ENCODE data around the gene SLC10A4. TPM values are rescaled to one million over a fixed set of nuclear protein-coding genes. Genes with fewer than 3 reads are reported as not detected.
"Not testable (repeated sequence)": the region's sequence is repeated elsewhere in the genome, so short reads cannot be mapped to it uniquely, and the experiment has no call there.

The SLC10A4 gene, protein sequence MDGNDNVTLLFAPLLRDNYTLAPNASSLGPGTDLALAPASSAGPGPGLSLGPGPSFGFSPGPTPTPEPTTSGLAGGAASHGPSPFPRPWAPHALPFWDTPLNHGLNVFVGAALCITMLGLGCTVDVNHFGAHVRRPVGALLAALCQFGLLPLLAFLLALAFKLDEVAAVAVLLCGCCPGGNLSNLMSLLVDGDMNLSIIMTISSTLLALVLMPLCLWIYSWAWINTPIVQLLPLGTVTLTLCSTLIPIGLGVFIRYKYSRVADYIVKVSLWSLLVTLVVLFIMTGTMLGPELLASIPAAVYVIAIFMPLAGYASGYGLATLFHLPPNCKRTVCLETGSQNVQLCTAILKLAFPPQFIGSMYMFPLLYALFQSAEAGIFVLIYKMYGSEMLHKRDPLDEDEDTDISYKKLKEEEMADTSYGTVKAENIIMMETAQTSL
- total RNA-seq (under 1 TPM in 9 of 10 donors, not detected in 1; 0.15 to 0.61 (median 0.22) TPM), polyA plus RNA-seq (under 1 TPM; 0.10 to 0.37 TPM)
- long read RNA-seq, donor 1 = 0 reads
- long read RNA-seq, donor 2 = 0 reads
- long read RNA-seq, donor 3 = 0 reads

DNA sequence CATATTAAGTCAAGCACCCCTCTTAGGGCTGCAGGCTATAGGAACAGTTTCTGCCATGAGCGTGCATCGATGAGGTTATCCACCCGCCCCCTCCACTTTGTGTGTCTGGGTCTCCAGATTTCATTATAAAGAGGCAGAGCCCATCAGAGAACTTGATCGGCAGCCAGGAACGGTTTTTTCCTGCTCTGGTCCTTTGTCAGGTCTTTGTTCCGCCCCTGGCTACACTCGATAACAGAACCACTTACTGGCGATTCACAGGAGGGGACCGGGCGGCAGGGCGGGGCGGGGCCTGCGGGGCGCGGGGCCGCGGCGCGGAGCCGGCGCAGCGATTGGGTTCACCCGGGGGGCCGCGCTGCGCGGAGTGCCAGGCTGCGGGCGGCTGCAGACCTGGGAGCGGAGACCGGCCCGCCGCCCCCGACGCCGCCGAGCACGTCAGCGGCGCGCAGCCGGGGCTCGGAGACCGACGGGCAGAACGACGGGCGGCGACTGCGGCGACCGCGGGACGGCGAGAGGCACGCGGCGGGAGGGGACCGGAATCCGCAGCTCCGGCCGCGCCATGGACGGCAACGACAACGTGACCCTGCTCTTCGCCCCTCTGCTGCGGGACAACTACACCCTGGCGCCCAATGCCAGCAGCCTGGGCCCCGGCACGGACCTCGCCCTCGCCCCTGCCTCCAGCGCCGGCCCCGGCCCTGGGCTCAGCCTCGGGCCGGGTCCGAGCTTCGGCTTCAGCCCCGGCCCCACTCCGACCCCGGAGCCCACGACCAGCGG is at the start of gene SLC10A4:
TSS of gene SLC10A4 (plus strand) at position 338 of the 771 bp plus-strand sequence. CDS start at position 557, 219 bp downstream.
- DNase-seq (no peak), ATAC-seq (peak in 3 of 8 donors; percentile 34 to 50 (median 44))
- Histone ChIP-seq H3K4me3 (peak within 1 kb of the TSS in 9 of 10 donors; percentile 29 to 51 (median 38)), H3K27ac (no peak within 1 kb of the TSS), H3K4me1 (peaks cover 0 to 24% (median 8%) of the 10 kb centered on the region in 9 donors), H3K27me3 (peaks cover 0 to 78% (median 63%) of the 10 kb centered on the region in 7 donors), H3K36me3 (no peaks in the 10 kb centered on the region), H3K9me3 (no peaks in the 10 kb centered on the region)
- TF ChIP-seq, protein P1, sequence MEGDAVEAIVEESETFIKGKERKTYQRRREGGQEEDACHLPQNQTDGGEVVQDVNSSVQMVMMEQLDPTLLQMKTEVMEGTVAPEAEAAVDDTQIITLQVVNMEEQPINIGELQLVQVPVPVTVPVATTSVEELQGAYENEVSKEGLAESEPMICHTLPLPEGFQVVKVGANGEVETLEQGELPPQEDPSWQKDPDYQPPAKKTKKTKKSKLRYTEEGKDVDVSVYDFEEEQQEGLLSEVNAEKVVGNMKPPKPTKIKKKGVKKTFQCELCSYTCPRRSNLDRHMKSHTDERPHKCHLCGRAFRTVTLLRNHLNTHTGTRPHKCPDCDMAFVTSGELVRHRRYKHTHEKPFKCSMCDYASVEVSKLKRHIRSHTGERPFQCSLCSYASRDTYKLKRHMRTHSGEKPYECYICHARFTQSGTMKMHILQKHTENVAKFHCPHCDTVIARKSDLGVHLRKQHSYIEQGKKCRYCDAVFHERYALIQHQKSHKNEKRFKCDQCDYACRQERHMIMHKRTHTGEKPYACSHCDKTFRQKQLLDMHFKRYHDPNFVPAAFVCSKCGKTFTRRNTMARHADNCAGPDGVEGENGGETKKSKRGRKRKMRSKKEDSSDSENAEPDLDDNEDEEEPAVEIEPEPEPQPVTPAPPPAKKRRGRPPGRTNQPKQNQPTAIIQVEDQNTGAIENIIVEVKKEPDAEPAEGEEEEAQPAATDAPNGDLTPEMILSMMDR (IDR thresholded peaks at IDR 0.05) = no peak
- WGBS, 2 donors = 1 to 3% methylated on average over 54 to 85 of the region's 85 CpGs
- intact Hi-C loops (cut with DNase I) = no loop called here

DNA sequence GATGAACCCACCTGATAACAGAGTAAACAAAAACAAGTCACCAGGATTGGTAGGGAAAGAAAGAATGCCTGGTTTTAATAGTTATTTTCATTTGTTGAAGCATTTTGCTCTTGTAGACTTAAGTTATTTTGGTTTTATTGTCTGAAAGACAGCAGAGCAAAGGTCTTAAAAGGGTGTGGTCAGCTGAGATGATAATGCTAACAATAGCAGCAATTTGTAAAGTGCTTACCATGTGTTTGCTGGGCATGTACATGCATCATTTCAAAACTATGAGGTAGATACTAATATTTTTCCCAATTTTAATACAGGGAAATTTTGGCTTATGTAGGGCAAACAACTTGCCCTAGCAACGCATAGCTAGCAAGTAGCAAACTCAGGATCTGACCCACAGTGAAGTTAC is 46.8 kb upstream of the SLC10A4 start:
- Histone ChIP-seq H3K27ac (no peak overlapping the region), H3K27me3 (no peaks in the 10 kb centered on the region), H3K36me3 (no peaks in the 10 kb centered on the region), H3K4me3 (no peak overlapping the region), H3K4me1 (peaks cover 0 to 13% (median 4%) of the 10 kb centered on the region in 9 donors), H3K9me3 (no peaks in the 10 kb centered on the region)
- 89 to 100% methylated on average over 1 of the region's 1 CpG for WGBS, 2 donors
- TF ChIP-seq, protein P1 (IDR thresholded peaks at IDR 0.05) = no peak
- DNase-seq (no peak), ATAC-seq (no peak)
- intact Hi-C loops (cut with DNase I) = loop anchor here in 1 of 10 donors (10.0 kb wide), 1 partner anchor 98 kb away; no protein-coding TSS in a partner anchor

DNA sequence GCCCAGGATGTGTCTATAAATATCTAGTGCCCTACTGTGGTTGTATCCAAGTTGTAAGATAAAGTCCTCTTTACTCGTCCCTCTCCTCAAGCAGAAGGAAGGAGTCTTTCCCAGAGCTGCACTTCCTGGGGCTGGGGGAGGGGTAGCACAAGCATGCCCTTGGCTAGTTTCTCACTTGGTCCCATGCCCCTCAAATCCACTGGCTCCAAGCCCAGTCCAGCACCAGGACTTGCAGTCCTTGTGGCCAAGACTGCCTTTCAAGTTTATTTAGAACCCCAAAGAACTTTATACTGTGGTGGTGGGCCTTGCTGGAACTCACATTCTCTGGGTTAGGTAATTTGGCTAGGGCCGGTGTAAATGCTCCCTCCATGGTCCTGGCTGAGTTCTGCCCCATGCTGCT is 43.2 kb upstream of the SLC10A4 start:
- TF ChIP-seq, protein P1 (IDR thresholded peaks at IDR 0.05) = no peak
- H3K27ac ChIP-seq = no peak overlapping the region
- WGBS, 2 donors = 53 to 56% methylated on average over 2 of the region's 2 CpGs
- DNase-seq = no peak
- no peak overlapping the region for H3K4me3 ChIP-seq
- peak in 2 of 8 donors; percentile 29 to 31 for ATAC-seq
- no peaks in the 10 kb centered on the region for H3K9me3 ChIP-seq
- intact Hi-C loops (cut with DNase I) = loop anchor here in 2 of 10 donors (10.0 kb wide), 3 partner anchors 95 to 525 kb away; no protein-coding TSS in a partner anchor
- H3K36me3 ChIP-seq = no peaks in the 10 kb centered on the region
- no peaks in the 10 kb centered on the region for H3K27me3 ChIP-seq
- peaks cover 0 to 13% (median 4%) of the 10 kb centered on the region in 9 donors for H3K4me1 ChIP-seq

DNA sequence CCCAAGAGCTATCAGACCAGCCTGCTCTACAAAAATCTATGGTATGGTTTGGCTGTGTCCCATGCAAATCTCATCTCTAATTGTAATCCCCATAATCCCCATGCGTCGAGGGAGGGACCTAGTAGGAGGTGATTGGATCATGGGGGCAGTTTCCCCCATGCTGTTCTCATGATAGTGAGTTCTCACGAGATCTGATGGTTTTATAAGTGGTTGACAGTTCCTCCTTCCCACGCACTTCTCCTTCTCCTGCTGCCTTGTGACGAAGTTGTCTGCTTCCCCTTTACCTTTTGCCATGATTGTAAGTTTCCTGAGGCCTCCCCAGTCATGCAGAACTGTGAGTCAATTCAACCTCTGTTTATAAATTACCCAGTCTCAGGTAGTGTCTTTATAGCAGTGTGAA is 42.2 kb upstream of the SLC10A4 start:
- DNase-seq, H3K9me3 ChIP-seq, H3K27ac ChIP-seq, ATAC-seq, H3K27me3 ChIP-seq, H3K4me3 ChIP-seq, H3K36me3 ChIP-seq: not testable (repeated sequence)
- intact Hi-C loops (cut with DNase I) = loop anchor here in 1 of 10 donors (10.0 kb wide), 2 partner anchors 104 to 524 kb away; no protein-coding TSS in a partner anchor
- WGBS, 2 donors = 76 to 86% methylated on average over 5 of the region's 5 CpGs
- H3K4me1 ChIP-seq = peaks cover 0 to 13% (median 4%) of the 10 kb centered on the region in 9 donors

Data from heart right ventricle (tissue), 16 donors.